Measurements from ENCODE around the gene PRIM1.

- TF ChIP-seq CTCF (IDR thresholded peaks at IDR 0.05) (no peak), POLR2A (IDR thresholded peaks at IDR 0.05) (no peak)
Measured at GRCh38 chr12:56719056-56719455, 33.1 kb downstream of the PRIM1 start.

All from esophagus squamous epithelium (tissue), 4 donors.